ENCODE data around the gene GCK. TPM values are rescaled to one million over a fixed set of nuclear protein-coding genes. Genes with fewer than 3 reads are reported as not detected.

Gene GCK
- total and polyA plus RNA-seq, 2 of the 13 experiments (the other 11 are each of a cell fraction or from before 2014, with no cell fraction given) = not detected

DNA sequence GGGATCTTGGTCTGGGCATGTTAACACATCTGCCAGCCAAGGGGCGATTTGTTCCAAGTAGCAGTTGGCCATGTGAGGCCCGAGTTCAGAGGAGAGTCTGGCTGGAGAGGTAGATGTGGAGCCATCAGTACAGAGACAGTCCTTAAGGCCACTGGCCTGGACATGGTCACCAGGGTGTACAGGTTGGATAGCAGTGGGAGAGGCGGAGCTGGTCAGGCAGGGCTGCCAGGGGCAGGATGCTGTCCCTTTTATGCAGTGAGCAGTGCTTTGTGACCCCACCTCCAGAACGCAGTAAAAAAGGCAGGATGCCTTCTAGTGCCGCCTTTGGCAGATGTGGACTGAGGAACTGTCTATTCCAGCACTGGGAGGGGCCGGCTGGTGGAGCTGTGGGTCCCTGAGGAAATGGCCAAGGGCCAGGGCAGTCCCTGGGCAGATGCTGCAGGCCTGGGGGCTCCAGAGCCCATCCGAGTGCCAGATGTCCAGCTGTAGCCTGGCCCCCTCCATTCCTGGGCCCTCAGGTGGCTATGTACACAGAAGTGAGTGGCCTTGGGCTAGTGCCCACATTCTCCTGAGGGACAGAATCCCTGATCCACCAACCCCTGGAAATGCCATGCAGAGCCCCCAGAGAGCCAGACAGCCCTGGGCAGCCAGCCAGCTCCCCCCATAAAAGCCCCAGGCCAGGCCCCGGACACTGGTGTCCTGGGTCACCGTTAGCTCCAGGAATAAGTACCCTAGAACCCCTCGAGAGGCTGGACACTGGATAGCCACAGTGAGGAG, 31.0 kb downstream of the GCK start:
- no peak for DNase-seq (ENCODE audit: low spot score)
- H3K9ac ChIP-seq (ENCODE audit: insufficient read depth, low read depth, low read length) = no peak overlapping the region
- intact Hi-C loops (cut with micrococcal nuclease; ENCODE audit: unreplicated experiment) = no loop called here
- H3K36me3 ChIP-seq (replicated peaks in 1 of 2; ENCODE audit: control insufficient read depth in 1 of 2, insufficient read depth in 2 of 2, low read length in 2 of 2) = no peaks in the 10 kb centered on the region
- H3K9me3 ChIP-seq (ENCODE audit: low read length) = no peaks in the 10 kb centered on the region
- no peak for TF ChIP-seq ATF7-NPFF (CRISPR knock-in tag; IDR thresholded peaks at IDR 0.05; ENCODE audit: low read depth)
- no peak for TF ChIP-seq MTF1 (CRISPR knock-in tag; IDR thresholded peaks at IDR 0.05)
- TF ChIP-seq ZSCAN31 (CRISPR knock-in tag; IDR thresholded peaks at IDR 0.05; ENCODE audit: low read depth) = no peak
- TF ChIP-seq ZKSCAN1 (IDR thresholded peaks at IDR 0.05; ENCODE audit: low read length) = no peak
- no peak for TF ChIP-seq PRMT3 (CRISPR knock-in tag; IDR thresholded peaks at IDR 0.05; ENCODE audit: borderline replicate concordance, low read depth)
- no peak for TF ChIP-seq ZEB1 (IDR thresholded peaks at IDR 0.05; ENCODE audit: insufficient replicate concordance, low read depth)
- TF ChIP-seq ZNF225 (CRISPR knock-in tag; IDR thresholded peaks at IDR 0.05) = no peak
- TF ChIP-seq, protein P1, sequence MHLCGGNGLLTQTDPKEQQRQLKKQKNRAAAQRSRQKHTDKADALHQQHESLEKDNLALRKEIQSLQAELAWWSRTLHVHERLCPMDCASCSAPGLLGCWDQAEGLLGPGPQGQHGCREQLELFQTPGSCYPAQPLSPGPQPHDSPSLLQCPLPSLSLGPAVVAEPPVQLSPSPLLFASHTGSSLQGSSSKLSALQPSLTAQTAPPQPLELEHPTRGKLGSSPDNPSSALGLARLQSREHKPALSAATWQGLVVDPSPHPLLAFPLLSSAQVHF (CRISPR knock-in tag; IDR thresholded peaks at IDR 0.05) = no peak
- no peak for TF ChIP-seq BCL6 (CRISPR knock-in tag; IDR thresholded peaks at IDR 0.05)
- no peak for TF ChIP-seq MXD1 (CRISPR knock-in tag; IDR thresholded peaks at IDR 0.05)
- TF ChIP-seq YY1 (IDR thresholded peaks at IDR 0.05; ENCODE audit: insufficient read depth, insufficient replicate concordance, low read depth, low read length) = no peak
- TF ChIP-seq ZKSCAN5 (CRISPR knock-in tag; IDR thresholded peaks at IDR 0.05) = no peak
- TF ChIP-seq ZNF281 (CRISPR knock-in tag; IDR thresholded peaks at IDR 0.05; ENCODE audit: borderline replicate concordance) = no peak
- peaks cover 0 to 21% of the 10 kb centered on the region in 2 experiments; a peak in 3 of 5 replicates for H3K27me3 ChIP-seq (ENCODE audit: control insufficient read depth in 1 of 2, insufficient read depth in 2 of 2, low read length in 2 of 2)
- peak; percentile 19; the same call in 2 of the 3 replicates for ATAC-seq
- H2AFZ ChIP-seq (ENCODE audit: low read length) = no peak overlapping the region
- H3K4me2 ChIP-seq (ENCODE audit: low read depth, low read length) = no peak overlapping the region
- H3K4me1 ChIP-seq (ENCODE audit: insufficient read depth, low read length) = no peaks in the 10 kb centered on the region
- H4K20me1 ChIP-seq (ENCODE audit: insufficient read depth, low read length) = no peaks in the 10 kb centered on the region
- BruUV-seq (replicated peaks) = no TSS peak
- ChIA-PET CTCF (ENCODE audit: low intra/inter-chr PET ratio, low total read pairs) (no interaction called here), POLR2A (no interaction called here)
- no peak overlapping the region for H3K27ac ChIP-seq (ENCODE audit: extremely low read length, insufficient read depth, low read length)
- WGBS (ENCODE audit: low lambda C conversion rate) = no CpG with 5 or more reads among the region's 10 CpGs
- in situ Hi-C loops (cut with HindIII; ENCODE audit: extremely low pct_ligation_motif_present, low pct_unique_long_range_greater_than_20kb) = no loop called here
- no peak for FAIRE-seq
- no peaks in the 10 kb centered on the region for H3K79me2 ChIP-seq (ENCODE audit: insufficient read depth, low read length)
- no peak overlapping the region for H3K4me3 ChIP-seq (replicated peaks in 1 of 3; ENCODE audit: insufficient read depth in 1 of 3, low read depth in 2 of 3, low read length in 3 of 3)

Data from HepG2 (cell line).